Stimulated activated CD4-positive, alpha-beta T cell treated with anti-CD3 and anti-CD28 coated beads, Interleukin-15, amount 100 ng/mL, for 24 hours (primary cell): ENCODE results near the gene GCKR.
"Not testable (repeated sequence)": the region's sequence is repeated elsewhere in the genome, so short reads cannot be mapped to it uniquely, and the experiment has no call there.

ENCODE experiments used
- DNase-seq: peaks from one replicate; pipeline ENCODE4 v3.0.0-alpha.2; 2020

The GCKR gene

DNA sequence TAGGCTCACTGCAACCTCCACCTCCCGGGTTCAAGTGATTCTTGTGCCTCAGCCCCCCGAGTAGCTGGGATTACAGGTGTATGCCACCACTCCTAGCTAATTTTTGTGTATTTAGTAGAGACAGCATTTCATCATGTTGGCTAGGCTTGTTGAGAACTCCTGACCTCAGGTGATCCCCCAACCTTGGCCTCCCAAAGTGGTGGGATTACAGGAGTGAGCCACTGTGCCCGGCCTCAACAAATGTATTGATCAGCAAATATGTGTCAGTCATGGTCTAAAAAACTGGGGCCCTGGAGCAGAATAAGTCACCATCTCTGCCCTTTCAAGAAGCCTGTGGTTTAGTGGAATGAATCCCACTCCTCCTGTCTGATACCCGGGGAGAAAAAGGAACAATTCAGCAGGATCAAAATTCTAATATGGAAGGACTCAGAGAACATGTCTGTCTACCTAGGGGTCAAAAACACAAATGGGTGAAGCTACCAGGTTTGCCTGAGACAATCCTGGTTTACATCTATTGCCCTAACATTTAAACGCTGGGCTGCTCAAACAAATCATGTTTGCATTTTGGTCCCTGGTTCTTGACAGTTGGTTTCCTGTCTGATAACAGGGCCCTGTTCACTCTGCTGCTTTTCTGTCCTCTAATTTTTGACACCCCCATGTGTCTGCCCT, 21.6 kb downstream of the GCKR start:
- no peak for DNase-seq

DNA sequence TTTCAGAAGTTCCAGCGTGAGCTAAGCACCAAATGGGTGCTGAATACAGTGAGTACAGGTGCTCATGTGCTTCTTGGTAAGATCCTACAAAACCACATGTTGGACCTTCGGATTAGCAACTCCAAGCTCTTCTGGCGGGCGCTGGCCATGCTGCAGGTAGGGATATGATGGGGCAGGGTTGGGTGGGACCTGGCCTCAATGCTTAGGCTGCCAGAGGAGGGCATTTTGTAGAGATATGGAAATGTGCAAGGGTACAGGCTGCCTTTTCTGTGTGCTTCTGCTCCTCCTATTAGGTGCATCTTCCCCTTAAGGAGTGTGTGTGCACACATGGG, 22.1 kb downstream of the GCKR start:
- DNase-seq, result no peak

DNA sequence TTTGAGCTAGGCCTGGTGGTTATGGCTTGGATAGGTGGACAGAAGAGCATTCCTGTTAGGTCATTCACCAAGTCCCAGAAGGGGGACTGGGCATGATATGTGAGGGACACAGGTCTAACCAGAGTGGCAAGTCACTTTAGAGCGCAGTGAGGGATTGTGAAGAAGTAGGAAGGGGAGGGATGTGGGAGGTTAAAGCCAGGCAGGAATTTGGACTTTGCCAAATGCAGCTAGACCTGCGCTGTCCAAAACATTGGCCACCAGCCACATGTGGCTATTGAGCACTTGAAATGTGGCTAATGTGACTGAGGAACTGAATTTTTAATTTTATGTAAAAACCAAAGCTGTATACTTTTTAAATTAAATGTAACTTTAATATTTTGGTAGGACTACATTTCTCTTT, 23.7 kb downstream of the GCKR start:
- DNase-seq, result no peak

DNA sequence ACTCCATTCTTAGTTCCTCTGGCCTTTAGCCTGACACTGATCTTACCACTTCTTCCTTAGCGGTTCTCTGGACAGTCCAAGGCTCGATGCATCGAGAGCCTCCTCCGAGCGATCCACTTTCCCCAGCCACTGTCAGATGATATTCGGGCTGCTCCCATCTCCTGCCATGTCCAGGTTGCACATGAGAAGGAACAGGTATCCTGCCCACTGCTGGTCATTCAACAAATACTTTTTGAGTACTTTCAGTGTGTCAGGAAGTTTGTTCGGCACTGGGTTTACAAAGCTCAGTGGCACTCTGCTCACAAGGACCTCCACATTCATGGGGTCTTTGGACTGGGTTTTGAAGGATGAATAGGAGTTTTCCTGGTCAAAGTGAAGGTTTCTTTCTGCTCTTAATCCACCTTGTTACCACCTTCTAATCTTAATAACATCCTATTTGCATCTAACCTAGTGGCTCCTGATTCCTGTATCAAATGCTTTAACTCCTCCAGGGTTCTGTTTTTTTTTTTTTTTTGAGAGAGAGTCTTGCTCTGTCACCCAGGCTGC, 25.8 kb downstream of the GCKR start:
- DNase-seq, result no peak

DNA sequence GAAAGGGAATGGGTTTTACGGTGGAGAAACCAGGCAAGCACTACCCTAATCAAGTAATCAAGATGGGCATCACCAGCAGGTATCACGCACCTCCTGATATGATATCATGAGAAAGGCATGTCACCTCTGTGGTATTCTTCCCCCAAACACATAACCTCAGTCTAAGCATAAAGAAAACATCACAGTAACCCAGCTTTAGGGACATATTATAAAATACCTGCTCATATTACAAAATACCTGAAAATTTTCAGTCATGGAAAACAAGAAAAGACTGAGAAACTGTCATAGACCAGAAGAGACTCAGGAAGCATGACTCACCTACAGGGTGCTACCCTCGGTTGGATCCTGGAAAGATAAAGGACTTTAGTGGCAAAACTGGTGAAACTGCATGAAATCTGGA, 30.5 kb downstream of the GCKR start:
- no peak for DNase-seq

DNA sequence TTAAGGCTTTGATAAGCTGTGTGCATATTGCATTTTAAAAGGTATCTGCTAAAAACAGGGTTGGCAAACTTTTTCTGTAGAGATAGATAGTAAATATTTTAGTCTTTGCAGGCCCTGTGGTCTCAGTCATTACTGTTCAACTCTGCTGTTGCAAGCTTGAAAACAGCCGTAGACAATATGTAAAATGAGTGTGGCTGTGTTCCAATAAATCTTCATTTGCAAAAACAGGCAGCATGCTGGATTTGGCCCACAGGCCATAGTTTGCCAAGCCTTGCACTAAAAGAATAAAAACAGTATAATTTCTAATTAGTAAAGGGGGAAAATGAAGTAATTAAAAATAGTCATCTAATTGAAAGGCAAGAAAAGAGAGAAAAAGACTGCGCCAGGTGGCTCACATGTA, 35.3 kb downstream of the GCKR start:
- no peak for DNase-seq

DNA sequence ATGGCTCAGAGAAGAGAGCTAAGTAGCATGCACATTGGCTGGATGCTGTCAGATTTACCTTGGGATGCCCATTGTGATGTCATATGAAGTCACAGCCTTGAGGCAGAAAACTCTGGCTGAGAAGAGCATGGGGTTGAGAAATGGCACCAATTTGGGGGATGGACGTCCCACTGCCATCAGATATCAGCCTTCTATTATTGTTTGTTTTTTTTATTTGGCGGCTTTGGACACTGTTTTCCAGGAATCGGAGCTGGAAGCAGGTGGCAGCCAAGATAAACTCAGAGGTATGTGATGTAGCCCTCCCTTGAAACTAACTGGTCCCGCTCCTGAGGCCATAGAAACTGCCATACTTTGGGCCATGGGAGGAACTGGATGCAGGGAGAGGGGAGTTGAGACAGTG, 40.6 kb downstream of the GCKR start:
- no peak for DNase-seq

DNA sequence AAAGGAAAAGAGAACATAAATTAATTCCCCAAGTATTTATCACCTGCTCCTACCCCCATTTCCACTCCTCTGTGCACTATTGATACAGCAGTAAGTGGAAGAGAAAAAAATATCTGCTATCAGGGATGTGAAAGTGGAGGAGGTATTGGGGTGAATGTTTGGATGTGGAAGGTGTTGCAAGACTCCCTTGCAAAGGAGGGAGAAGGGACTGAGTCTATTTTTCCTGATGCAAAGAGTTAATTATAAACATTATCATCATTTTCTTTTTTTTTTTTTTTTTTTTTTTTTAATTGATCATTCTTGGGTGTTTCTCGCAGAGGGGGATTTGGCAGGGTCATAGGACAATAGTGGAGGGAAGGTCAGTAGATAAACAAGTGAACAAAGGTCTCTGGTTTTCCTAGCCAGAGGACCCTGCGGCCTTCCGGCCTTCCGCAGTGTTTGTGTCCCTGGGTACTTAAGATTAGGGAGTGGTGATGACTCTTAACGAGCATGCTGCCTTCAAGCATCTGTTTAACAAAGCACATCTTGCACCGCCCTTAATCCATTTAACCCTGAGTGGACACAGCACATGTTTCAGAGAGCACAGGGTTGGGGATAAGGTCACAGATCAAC, 42.3 kb downstream of the GCKR start:
- not testable (repeated sequence) for DNase-seq

DNA sequence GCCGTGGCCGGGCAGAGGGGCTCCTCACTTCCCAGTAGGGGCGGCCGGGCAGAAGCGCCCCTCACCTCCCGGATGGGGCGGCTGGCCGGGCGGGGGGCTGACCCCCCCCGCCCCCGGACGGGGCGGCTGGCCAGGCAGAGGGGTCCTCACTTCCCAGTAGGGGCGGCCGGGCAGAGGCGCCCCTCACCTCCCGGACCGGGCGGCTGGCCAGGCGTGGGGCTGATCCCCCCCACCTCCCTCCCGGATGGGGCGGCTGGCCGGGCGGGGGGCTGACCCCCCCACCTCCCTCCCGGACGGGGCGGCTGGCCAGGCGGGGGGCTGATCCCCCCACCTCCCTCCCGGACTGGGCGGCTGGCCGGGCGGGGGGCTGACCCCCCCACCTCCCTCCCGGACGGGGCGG, 43.0 kb downstream of the GCKR start:
- not testable (repeated sequence) for DNase-seq

DNA sequence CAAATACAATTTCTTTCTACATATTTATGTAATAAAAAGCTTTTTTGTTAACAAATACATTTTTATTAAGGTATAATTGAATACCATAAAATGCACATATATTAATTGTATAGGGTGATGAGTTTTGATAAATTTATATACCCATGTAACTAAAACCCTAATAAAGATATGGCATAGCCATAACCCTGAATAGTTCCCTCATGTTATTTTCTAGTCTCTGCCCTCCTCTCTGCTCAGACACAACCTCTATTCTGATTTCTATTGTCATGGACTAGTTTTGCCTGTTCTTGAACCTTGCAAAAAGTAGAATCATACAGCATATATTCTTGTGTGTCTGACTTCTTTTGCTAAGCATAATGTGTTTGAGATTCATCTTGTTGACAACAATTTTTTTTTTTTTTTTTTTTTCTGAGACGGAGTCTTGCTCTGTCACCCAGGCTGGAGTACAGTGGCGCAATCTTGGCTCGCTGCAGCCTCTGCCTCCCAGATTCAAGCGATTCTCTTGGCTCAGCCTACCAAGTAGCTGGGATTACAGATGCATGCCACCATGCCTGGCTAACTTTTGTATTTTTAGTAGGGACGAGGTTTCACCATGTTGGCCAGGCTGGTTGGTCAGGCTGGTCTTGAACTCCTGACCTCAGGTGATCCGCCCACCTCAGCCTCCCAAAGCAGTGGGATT, 47.6 kb downstream of the GCKR start:
- DNase-seq, result no peak

DNA sequence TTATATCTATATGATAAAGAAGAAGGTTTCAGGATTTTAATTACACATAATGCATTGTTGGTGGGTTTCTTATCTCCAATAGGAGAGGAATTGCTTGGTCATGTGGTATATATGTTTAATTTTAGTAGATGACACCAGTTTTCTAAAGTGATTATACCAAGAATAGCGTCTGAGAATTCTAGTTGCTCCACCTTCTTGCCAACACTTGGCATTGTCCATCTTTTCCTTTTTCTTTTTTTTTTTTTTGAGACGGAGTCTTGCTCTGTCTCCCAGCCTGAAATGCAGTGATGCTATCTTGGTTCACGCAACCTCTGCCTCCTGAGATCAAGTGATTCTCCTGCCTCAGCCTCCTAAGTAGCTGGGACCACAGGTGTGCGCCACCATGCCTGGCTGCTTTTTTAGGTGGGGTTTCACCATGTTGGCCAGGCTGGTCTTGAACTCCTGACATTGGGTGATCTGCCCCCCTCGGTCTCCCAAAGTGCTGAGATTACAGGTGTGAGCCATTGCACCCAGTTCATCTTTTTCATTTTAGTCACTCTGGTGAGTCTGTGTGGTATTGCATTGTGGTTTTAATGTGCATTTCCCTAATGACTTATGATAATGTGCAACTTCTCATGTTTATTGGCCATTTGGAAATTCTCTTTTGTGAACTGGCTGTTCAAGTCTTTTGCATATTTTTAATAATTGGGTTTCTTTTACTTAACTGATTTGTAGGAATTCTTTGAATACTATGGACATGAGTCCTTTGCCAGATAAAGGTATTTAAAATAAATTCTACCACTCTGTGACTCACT, 48.9 kb downstream of the GCKR start:
- no peak for DNase-seq

DNA sequence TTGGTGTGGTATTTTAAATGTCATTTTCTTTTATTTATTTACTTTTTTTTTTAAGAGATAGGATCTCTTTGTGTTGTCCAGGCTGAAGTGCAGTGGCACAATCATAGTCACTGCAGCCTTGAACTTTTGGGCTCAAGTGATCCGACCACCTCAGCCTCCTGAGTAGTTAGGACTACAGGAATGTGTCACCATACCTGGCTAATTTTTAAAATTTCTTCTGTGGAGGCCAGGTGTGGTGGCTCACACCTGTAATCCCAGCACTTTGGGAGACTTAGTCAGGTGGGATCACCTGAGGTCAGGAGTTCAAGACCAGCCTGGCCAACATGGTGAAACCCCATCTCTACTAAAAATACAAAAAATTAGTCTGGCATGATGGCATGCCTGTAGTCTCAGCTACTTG, 52.7 kb downstream of the GCKR start:
- no peak for DNase-seq

DNA sequence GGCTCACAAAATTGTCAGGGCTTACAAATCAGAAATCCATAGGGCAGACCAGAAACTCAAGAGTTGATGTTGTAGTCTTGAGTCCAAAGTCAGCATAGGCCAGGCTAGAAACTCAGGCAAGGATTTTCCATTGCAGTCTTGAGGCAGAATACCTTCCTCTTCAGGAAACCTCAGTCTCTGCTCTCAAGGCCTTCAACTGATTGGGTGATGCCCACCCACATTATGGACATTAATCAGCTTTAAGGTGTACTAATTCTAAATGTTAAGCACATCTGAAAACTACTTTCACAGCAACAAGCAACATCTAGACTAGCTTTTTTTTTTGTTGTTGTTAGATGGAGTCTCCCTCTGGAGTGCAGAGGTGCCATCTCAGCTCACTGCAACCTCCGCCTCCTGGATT, 54.9 kb downstream of the GCKR start:
- DNase-seq, result no peak

DNA sequence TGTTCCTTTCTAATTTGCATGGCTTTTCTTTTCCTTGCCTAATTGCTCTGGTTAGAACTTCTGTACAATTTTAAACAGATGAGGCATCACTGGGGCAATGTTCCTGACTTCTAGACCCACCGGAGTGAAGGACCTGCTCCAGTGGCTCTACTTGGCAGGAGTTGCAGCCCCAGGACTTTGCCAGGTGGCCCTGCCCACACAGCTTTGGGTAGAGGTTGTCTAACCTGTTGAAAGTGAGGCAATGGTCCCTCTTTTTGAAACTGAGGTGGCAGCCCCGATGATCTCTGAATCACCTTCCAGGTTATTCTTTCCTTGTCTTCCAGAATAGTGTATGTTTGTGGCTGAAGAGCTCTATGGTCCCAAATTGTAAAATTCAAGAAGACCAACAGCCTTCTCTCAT, 56.3 kb downstream of the GCKR start:
- no peak for DNase-seq

DNA sequence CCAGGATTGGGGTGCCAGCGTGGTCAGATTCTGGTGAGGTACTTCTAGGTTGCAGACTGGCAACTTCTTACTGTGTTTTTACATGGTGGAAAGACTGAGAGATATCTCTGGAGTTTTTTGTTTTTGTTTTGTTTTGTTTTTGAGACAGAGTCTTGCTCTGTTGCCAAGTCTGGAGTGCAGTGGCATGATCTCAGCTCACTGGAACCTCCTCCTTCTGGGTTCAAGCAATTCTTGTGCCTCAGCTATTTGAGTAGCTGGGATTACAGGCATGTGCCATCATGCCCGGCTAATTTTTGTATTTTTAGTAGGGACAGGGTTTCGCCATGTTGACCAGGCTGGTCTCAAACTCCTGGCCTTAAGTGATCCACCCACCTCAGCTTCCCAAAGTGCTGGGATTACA, 57.8 kb downstream of the GCKR start:
- not testable (repeated sequence) for DNase-seq

DNA sequence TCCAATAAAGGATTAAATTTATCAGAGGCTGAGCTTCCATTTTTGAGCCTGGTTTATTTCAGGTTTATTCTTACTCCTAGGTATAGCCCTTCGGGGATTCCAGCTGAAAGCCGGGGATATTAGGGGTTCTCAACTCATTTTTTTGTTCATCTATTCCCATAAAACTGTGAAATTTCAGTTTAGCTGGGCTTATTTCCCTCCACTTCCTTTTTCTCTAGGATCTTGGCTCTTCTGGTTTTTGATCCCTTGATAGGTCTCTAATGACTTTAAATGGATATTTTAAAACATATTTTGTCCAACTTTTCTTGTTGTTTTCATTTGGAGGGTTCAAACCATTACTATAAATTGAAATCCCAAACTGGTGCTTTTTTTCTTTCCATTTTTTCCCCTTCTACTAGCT, 62.6 kb downstream of the GCKR start:
- no peak for DNase-seq

DNA sequence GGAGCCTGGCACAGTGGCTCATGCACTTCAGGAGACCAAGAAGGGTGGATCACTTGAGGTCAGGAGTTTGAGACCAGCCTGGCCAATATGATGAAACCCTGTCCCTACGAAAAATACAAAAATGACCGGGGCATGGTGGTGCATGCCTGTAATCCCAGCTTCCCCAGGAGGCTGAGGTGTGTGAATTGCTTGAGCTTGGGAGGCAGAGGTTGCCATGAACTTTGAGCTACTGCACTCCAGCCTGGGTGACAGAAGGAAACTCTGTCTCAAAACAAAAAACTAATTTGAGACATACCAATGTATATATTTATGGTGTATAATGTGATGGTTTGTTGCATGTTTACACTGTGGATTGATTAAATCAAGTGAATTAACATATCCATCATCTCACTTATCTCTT, 64.4 kb downstream of the GCKR start:
- no peak for DNase-seq

DNA sequence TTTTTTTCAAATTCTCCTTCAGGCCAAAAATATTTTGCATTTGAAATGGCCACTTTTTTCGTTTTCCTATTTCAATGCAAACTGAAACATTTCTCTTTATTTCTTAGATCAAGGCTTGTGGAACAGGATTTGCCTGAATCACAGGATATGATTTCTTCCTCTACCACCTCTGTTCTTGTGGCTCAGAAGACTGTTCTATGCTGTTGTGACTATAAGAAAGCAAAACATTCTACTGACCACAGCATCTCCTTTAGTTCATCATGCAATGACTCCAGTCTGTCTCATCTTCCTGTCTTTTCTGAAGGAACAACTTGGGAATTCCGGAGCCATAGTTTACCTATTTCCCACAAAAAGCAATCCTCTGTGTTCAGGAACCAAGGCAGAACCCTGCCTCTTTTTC, 70.0 kb downstream of the GCKR start:
- DNase-seq, result no peak

DNA sequence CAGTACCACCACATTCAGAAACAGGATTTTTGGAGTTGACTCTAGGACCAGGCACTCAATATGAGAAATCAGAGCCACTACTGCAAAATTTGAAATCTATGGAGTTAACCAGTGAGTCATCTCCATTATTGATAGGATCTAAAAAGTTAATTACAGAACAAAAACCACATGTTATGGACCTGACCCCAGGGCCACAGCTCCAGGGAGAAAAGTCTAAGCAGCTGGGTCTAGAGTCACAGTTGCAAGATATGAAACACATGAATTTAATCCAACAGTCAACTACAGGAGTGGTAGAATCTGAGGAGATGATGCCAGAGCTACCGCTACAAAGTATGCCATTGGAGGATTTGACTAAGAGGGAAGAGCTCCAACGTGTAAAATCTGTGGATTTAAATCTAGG, 72.8 kb downstream of the GCKR start:
- DNase-seq, result no peak

DNA sequence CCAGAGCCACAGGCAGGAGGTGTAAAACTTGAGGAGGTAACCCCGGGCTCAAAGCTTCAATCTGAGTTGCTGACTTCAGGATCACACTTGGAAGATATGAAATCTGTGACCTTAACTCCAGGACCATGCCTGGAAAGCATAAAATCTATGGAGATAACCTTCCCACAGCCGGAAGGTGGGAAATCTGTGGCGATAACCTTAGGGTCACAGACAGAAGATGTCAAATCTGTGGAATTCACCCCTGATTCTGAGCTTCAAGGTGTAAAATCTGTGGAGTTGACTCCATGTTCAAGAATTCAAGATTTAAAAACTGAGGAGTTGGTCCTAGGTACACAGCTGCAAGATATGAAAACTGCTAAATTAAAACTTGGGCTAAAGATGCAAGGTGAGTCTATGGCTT, 74.6 kb downstream of the GCKR start:
- DNase-seq, result no peak

DNA sequence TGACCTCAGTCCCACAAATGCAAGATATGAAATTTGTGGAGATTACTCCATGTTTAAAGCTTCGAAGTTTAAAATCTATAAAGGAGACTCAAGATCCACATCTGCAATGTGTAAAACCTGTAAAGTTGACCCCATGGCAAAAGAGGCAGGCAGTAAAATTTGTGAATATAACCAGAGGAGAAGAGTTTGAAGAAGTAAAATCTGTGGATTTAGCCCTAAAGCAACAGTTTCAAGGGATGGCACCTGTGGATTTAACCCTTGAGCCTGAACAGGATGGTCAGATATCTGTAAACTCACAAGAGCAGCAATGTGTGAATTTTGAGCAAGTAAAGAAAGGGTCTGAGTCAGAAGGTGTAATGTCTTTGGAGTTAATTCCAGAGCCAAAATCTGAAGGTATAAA, 75.0 kb downstream of the GCKR start:
- no peak for DNase-seq

DNA sequence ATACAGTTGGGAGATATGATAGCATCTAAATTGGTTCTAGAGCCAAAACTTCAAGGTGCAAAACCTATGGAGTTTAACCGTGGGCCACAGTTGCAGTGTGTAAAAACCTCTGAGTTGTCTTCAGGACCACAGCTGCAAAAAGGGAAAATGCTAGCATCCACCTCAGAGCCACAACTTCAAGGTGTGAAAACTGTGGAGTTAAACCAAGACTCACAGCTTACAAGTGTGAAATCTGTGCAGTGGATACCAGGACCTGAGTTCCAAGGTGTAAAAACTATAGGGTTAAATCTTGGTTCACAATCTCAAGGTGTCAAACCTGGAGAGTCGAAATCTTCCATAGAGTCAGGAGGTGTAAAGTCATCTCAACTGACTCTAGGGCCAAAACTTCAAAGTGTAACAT, 75.8 kb downstream of the GCKR start:
- DNase-seq, result no peak

DNA sequence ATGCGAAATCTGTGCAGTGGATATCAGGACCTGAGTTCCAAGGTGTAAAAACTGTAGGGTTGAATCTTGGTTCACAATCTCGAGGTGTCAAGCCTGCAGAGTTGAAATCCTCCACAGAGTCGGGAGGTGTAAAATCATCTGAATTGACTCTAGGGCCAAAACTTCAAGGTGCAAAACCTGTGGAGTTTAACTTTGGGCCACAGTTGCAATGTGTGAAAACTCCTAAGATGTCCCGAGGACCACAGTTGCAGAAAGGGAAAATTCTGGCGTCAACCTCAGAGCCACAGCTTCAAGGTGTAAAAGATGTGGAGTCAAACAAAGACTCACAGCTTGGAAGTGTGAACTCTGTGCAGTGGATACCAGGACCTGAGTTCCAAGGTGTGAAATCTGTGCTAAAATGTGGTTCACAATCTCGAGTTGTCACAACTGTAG, 76.4 kb downstream of the GCKR start:
- DNase-seq, result no peak
